Panc1 (cell line): ENCODE results near the gene KIAA0232. TPM values are rescaled to one million over a fixed set of nuclear protein-coding genes. Genes with fewer than 3 reads are reported as not detected.

Experiments used
- ATAC-seq: fragments of 200-7000 bp; cut with Tn5 transposase; 2 replicates; pipeline ENCODE4 v1.9.1; 2020; ENCODE audit warnings: mild to moderate bottlenecking, moderate library complexity
- BruUV-seq: library from RNA; stranded (reverse); fragments of 400-500 nt; replicated peaks from 2 replicates; lab custom pipeline; 2021; lab: Mats Ljungman, UMichigan
- CTCF ChIA-PET: fragments of 300-600 bp; sonication (Branson Sonifier 250); formaldehyde crosslinking; loops from one replicate; lab custom pipeline; 2022; ENCODE audit warnings: antibody characterized with exemption; lab: Charles Lee
- POLR2A ChIA-PET: fragments of 300-600 bp; sonication (Branson Sonifier 250); formaldehyde crosslinking; loops from one replicate; lab custom pipeline; 2022; ENCODE audit warnings: antibody characterized with exemption; lab: Charles Lee
- DNase-seq: peaks from one replicate; pipeline ENCODE4 v3.0.0-alpha.2; 2010; ENCODE audit warnings: low read depth, low spot score
- H3K27ac ChIP-seq: 2 replicates; pipeline ENCODE4 v1.5.1; 2011; ENCODE audit warnings: mild to moderate bottlenecking, low read length, inconsistent platforms
- H3K27me3 ChIP-seq: fragments of 200-500 bp; sonication (Bioruptor generic); 2 replicates; pipeline ENCODE4 v1.6.0; 2014; ENCODE audit warnings: low read length, inconsistent platforms; ENCODE audit not compliant: control insufficient read depth, insufficient read depth
- H3K36me3 ChIP-seq: fragments of 200-500 bp; sonication (Bioruptor generic); 2 replicates; pipeline ENCODE4 v1.5.1; 2014; ENCODE audit warnings: inconsistent platforms, mild to moderate bottlenecking, low read length, moderate library complexity; ENCODE audit not compliant: control insufficient read depth, insufficient read depth
- H3K4me1 ChIP-seq: 2 replicates; pipeline ENCODE4 v1.5.1; 2011; ENCODE audit warnings: inconsistent platforms, mild to moderate bottlenecking, low read length, moderate library complexity; ENCODE audit not compliant: control insufficient read depth, insufficient read depth
- H3K4me3 ChIP-seq, 2 experiments: 2 replicates each; pipeline ENCODE4 v1.5.1; 2011 to 2012; ENCODE audit warnings: low read depth in 2 of 2, low read length in 2 of 2, mild to moderate bottlenecking in 2 of 2, inconsistent platforms in 1 of 2, moderate library complexity in 1 of 2
- H3K9me3 ChIP-seq: fragments of 200-500 bp; sonication (Bioruptor generic); 2 replicates; pipeline ENCODE4 v1.5.1; 2014; ENCODE audit warnings: low read depth, mild to moderate bottlenecking, inconsistent platforms, low read length, moderate library complexity; ENCODE audit not compliant: control insufficient read depth, insufficient read depth
- POLR2AphosphoS5 ChIP-seq: IDR thresholded peaks from 2 replicates; pipeline ENCODE4 v1.6.1; 2012; ENCODE audit warnings: mild to moderate bottlenecking, low read depth, low read length, moderate library complexity
- SIN3A ChIP-seq: IDR thresholded peaks from 2 replicates; pipeline ENCODE4 v1.6.1; 2012; ENCODE audit warnings: low read depth, mild to moderate bottlenecking, low read length, moderate library complexity, borderline replicate concordance; ENCODE audit not compliant: insufficient read depth
- TCF7L2 ChIP-seq: IDR thresholded peaks from 2 replicates; pipeline ENCODE4 v1.6.1; 2011; ENCODE audit warnings: mild to moderate bottlenecking, low read depth, low read length, inconsistent platforms
- in situ Hi-C: cut with HindIII; loops from 2 replicates; pipeline ENCODE4 v1.10.0; 2016; ENCODE audit warnings: low sequenced_read_pairs, low pct_unique_long_range_greater_than_20kb
- intact Hi-C: fragments of 100-400 bp; cut with micrococcal nuclease; formaldehyde crosslinking; loops from one replicate; pipeline ENCODE4 v1.10.0; 2022; ENCODE audit not compliant: unreplicated experiment
- total RNA-seq: library from RNA; stranded (reverse); gene quantifications from one replicate; pipeline ENCODE4 v1.2.1, GENCODE V29; 2021; ENCODE audit not compliant: unreplicated experiment
- TF ChIP-seq, protein P1 (sequence below): fragments of 450-650 bp; IDR thresholded peaks from 2 replicates; pipeline ENCODE4 v1.5.1; 2017; ENCODE audit warnings: mild to moderate bottlenecking
- TF ChIP-seq, protein P2 (sequence below), 2 experiments: IDR thresholded peaks; 2 replicates each; pipeline ENCODE4 v1.6.1; 2011 to 2012; ENCODE audit warnings: low read depth in 2 of 2, control low read depth in 1 of 2, low read length in 1 of 2, mild to moderate bottlenecking in 1 of 2, moderate library complexity in 1 of 2; ENCODE audit not compliant: insufficient read depth in 1 of 2

Gene KIAA0232
- total RNA-seq, 1 experiment from 2014 or later, result 20.2 TPM

DNA sequence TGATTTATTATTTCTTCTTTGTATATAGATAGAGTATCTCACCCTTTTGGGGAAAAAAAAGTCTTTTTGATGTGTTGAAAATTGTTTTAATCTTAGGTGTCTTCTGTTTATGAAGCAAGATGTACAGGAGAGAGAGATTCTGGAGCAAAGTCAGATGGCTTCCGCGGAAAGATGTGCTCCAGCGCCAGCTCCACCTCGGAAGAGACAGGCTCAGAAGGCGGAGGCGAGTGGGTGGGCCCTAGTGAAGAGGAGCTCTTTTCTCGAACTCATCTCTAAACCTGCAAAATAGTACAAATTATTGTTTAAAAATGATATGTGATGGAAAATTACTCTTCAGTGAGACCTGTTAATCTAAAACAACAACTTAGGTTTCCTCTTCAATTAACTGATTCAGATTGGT lies 98.2 kb downstream of the KIAA0232 start:
- Histone ChIP-seq H3K27me3 (no peaks in the 10 kb centered on the region), H3K9me3 (no peaks in the 10 kb centered on the region), H3K36me3 (peaks cover 9% of the 10 kb centered on the region), H3K4me3 (no peak overlapping the region), H3K4me1 (no peaks in the 10 kb centered on the region), H3K27ac (no peak overlapping the region)
- in situ Hi-C loops (no loop called here), intact Hi-C loops (no loop called here)
- ChIA-PET CTCF (no interaction called here), POLR2A (no interaction called here)
- DNase-seq (no peak), ATAC-seq (no peak)
- BruUV-seq, result no TSS peak
- TF ChIP-seq POLR2AphosphoS5 (no peak), TCF7L2 (no peak), SIN3A (no peak)
- TF ChIP-seq, protein P1, sequence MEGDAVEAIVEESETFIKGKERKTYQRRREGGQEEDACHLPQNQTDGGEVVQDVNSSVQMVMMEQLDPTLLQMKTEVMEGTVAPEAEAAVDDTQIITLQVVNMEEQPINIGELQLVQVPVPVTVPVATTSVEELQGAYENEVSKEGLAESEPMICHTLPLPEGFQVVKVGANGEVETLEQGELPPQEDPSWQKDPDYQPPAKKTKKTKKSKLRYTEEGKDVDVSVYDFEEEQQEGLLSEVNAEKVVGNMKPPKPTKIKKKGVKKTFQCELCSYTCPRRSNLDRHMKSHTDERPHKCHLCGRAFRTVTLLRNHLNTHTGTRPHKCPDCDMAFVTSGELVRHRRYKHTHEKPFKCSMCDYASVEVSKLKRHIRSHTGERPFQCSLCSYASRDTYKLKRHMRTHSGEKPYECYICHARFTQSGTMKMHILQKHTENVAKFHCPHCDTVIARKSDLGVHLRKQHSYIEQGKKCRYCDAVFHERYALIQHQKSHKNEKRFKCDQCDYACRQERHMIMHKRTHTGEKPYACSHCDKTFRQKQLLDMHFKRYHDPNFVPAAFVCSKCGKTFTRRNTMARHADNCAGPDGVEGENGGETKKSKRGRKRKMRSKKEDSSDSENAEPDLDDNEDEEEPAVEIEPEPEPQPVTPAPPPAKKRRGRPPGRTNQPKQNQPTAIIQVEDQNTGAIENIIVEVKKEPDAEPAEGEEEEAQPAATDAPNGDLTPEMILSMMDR, result no peak
- TF ChIP-seq, protein P2, sequence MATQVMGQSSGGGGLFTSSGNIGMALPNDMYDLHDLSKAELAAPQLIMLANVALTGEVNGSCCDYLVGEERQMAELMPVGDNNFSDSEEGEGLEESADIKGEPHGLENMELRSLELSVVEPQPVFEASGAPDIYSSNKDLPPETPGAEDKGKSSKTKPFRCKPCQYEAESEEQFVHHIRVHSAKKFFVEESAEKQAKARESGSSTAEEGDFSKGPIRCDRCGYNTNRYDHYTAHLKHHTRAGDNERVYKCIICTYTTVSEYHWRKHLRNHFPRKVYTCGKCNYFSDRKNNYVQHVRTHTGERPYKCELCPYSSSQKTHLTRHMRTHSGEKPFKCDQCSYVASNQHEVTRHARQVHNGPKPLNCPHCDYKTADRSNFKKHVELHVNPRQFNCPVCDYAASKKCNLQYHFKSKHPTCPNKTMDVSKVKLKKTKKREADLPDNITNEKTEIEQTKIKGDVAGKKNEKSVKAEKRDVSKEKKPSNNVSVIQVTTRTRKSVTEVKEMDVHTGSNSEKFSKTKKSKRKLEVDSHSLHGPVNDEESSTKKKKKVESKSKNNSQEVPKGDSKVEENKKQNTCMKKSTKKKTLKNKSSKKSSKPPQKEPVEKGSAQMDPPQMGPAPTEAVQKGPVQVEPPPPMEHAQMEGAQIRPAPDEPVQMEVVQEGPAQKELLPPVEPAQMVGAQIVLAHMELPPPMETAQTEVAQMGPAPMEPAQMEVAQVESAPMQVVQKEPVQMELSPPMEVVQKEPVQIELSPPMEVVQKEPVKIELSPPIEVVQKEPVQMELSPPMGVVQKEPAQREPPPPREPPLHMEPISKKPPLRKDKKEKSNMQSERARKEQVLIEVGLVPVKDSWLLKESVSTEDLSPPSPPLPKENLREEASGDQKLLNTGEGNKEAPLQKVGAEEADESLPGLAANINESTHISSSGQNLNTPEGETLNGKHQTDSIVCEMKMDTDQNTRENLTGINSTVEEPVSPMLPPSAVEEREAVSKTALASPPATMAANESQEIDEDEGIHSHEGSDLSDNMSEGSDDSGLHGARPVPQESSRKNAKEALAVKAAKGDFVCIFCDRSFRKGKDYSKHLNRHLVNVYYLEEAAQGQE (IDR thresholded peaks at IDR 0.05; ENCODE audit: insufficient read depth in 1 of 2, low read depth in 2 of 2, low read length in 1 of 2), result no peak

DNA sequence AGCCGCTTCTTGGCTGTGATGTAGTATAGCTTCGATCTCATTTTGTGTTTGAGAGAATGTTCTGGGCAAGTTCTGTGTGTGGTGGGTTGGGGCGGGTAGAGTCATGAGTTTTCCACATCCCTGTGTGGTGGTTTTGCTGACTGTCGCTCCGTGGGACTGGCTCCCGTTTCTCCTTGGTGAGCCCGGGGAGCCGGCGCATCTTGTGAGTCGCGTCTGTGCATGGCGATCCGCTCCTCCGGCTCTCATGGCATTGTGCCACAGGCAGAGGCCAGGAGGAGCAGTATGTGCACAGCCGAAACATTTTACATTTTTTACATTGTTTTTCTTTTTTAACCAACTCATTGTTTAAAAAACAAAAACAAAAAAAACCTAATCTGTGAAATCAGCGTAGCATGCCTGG lies 99.4 kb downstream of the KIAA0232 start:
- CTCF ChIA-PET, result no interaction called here
- in situ Hi-C loops, result no loop called here

More for the DNA sequence above, 99.4 kb downstream of the KIAA0232 start:
- BruUV-seq, result no TSS peak
- TF ChIP-seq POLR2AphosphoS5 (no peak), SIN3A (no peak), TCF7L2 (no peak)
- TF ChIP-seq, protein P1, result no peak
- TF ChIP-seq, protein P2 (IDR thresholded peaks at IDR 0.05; ENCODE audit: insufficient read depth in 1 of 2, low read depth in 2 of 2, low read length in 1 of 2), result no peak
- intact Hi-C loops, result no loop called here
- no peaks in the 10 kb centered on the region for H3K9me3 ChIP-seq
- H3K27ac ChIP-seq, result no peak overlapping the region
- no peak overlapping the region for H3K4me3 ChIP-seq
- H3K27me3 ChIP-seq, result no peaks in the 10 kb centered on the region
- ATAC-seq, result no peak
- no peak for DNase-seq
- no peaks in the 10 kb centered on the region for H3K4me1 ChIP-seq
- H3K36me3 ChIP-seq, result peaks cover 9% of the 10 kb centered on the region
- POLR2A ChIA-PET, result interaction anchor here (0.5 kb wide), 1 partner anchor 870 kb away, joined by 3 read pairs; no protein-coding TSS in a partner anchor
